A673 (cell line): ENCODE results near the gene GDPD3. TPM values are rescaled to one million over a fixed set of nuclear protein-coding genes. Genes with fewer than 3 reads are reported as not detected.
A peak's percentile ranks its signal among the peaks of the same experiment; 100 is the strongest.

Experiments
- Bru-seq: library from RNA; stranded (reverse); fragments of 400-500 nt; gene quantifications from one replicate; lab custom pipeline; 2021; lab: Mats Ljungman, UMichigan
- BruChase-seq, 2 experiments: library from RNA; stranded (reverse); fragments of 400-500 nt; gene quantifications; one replicate each; lab custom pipeline; 2021; lab: Mats Ljungman, UMichigan
- BruUV-seq: library from RNA; stranded (reverse); fragments of 400-500 nt; replicated peaks from 2 replicates; lab custom pipeline; 2021; lab: Mats Ljungman, UMichigan
- CTCF ChIA-PET: fragments of 300-600 bp; sonication (Branson Sonifier 250); formaldehyde crosslinking; loops from one replicate; lab custom pipeline; 2022; ENCODE audit warnings: antibody characterized with exemption; lab: Charles Lee
- POLR2A ChIA-PET: fragments of 300-600 bp; sonication (Branson Sonifier 250); formaldehyde crosslinking; loops from one replicate; lab custom pipeline; 2022; ENCODE audit warnings: antibody characterized with exemption; ENCODE audit not compliant: low non-redundant PET; lab: Charles Lee
- DNase-seq: peaks from one replicate; pipeline ENCODE4 v3.0.0-alpha.2; 2015; ENCODE audit warnings: low spot score
- H3K27ac ChIP-seq: fragments of 200-600 bp; sonication (generic); 2 replicates; pipeline ENCODE4 v1.5.1; 2016; ENCODE audit warnings: mixed run types, low read depth, mild to moderate bottlenecking, mixed read lengths, antibody characterized with exemption, low read length; ENCODE audit not compliant: poor library complexity, severe bottlenecking
- H3K27me3 ChIP-seq: fragments of 200-600 bp; sonication (generic); replicated peaks from 2 replicates; pipeline ENCODE4 v1.6.1; 2017; ENCODE audit warnings: mixed run types, low read depth, mild to moderate bottlenecking, mixed read lengths, antibody characterized with exemption, low read length; ENCODE audit not compliant: insufficient read depth, poor library complexity
- H3K36me3 ChIP-seq: fragments of 200-600 bp; sonication (generic); 2 replicates; pipeline ENCODE4 v1.6.1; 2016; ENCODE audit warnings: mixed run types, mild to moderate bottlenecking, mixed read lengths, antibody characterized with exemption, low read length; ENCODE audit not compliant: insufficient read depth, poor library complexity, severe bottlenecking
- H3K4me1 ChIP-seq: fragments of 200-600 bp; sonication (generic); 2 replicates; pipeline ENCODE4 v1.6.1; 2017; ENCODE audit warnings: mixed run types, mild to moderate bottlenecking, mixed read lengths, antibody characterized with exemption, low read length; ENCODE audit not compliant: insufficient read depth, poor library complexity, severe bottlenecking
- H3K4me3 ChIP-seq: fragments of 200-600 bp; sonication (generic); 2 replicates; pipeline ENCODE4 v1.5.1; 2016; ENCODE audit warnings: low read depth, mixed run types, mild to moderate bottlenecking, mixed read lengths, low read length; ENCODE audit not compliant: poor library complexity, severe bottlenecking
- H3K9me3 ChIP-seq: fragments of 200-600 bp; sonication (generic); 2 replicates; pipeline ENCODE4 v1.6.1; 2016; ENCODE audit warnings: mixed run types, low read depth, mild to moderate bottlenecking, mixed read lengths, antibody characterized with exemption, low read length; ENCODE audit not compliant: poor library complexity, severe bottlenecking
- EZH2 ChIP-seq: fragments of 200-600 bp; sonication (generic); IDR thresholded peaks from 2 replicates; pipeline ENCODE4 v1.6.1; 2017; ENCODE audit warnings: borderline replicate concordance, low read depth, mild to moderate bottlenecking, mixed read lengths, antibody characterized with exemption, low read length; ENCODE audit not compliant: poor library complexity, severe bottlenecking
- intact Hi-C: fragments of 100-400 bp; cut with micrococcal nuclease; formaldehyde crosslinking; loops from one replicate; pipeline ENCODE4 v1.10.0; 2022; ENCODE audit not compliant: unreplicated experiment
- long read RNA-seq: library from polyadenylated mRNA; stranded (forward); transcript quantifications from one replicate; pipeline ENCODE4 v2.0.0, GENCODE V29; 2022
- total RNA-seq: library from RNA; stranded (reverse); gene quantifications from 2 replicates; pipeline ENCODE4 v1.2.3, GENCODE V29; 2021
- TF ChIP-seq, protein P1 (sequence below): fragments of 300-800, 200-600 bp; sonication (generic); conservative IDR thresholded peaks from 2 replicates; pipeline ENCODE4 v1.5.1; 2017; ENCODE audit warnings: low read depth, mild to moderate bottlenecking, antibody characterized with exemption, low read length, moderate library complexity, mixed read lengths

Gene GDPD3, protein sequence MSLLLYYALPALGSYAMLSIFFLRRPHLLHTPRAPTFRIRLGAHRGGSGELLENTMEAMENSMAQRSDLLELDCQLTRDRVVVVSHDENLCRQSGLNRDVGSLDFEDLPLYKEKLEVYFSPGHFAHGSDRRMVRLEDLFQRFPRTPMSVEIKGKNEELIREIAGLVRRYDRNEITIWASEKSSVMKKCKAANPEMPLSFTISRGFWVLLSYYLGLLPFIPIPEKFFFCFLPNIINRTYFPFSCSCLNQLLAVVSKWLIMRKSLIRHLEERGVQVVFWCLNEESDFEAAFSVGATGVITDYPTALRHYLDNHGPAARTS
- total RNA-seq, result 2.5 and 4.4 TPM in 2 replicates
- Bru-seq, nascent RNA, result percentile 34 among the genes with signal in this experiment
- percentile 38 among the genes with signal in this experiment for BruChase-seq, experiment 1, labeled RNA remaining after a 2-hour chase
- BruChase-seq, experiment 2, labeled RNA remaining after a 6-hour chase, result percentile 39 among the genes with signal in this experiment
- long read RNA-seq, partial matches to known transcripts, result 0 of 7 reads
- long read RNA-seq, other reads (novel, unspliced or antisense), result 6 of 7 reads

DNA sequence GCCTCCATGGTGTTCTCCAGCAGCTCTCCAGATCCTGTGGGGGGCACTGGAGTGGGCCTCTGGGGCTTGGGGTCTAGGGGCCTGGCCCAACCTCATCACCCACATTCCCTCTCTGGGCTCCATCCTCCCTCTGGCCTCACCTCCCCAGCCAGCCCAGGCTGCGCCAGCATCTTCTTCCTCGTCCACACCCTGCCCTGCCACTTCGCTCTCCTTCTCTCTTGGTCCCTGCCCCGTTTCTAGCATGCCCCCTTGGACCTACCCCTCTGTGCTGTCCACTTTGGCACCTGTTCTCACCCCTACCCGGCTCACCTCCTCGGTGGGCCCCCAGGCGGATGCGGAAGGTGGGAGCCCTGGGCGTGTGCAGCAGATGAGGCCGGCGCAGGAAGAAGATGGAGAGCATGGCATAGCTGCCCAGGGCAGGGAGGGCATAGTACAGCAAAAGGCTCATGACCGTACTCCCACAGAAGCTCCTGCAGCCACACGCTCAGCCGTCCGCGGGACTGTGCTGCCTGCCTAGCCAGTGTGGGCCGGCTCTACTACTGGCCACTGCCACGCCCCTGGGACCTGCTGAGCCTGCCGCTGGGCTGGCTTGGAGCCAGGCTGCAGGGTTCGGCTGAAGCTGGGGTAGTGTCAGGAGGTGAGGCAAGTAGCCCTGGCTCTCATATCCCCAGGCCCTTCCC lies at the start of gene GDPD3:
Gene GDPD3 (minus strand): TSS at position 507 of the 680 bp plus-strand sequence. CDS start 59 bp downstream, at position 448.
- no peak within 1 kb of the TSS for H3K4me3 ChIP-seq
- H3K9me3 ChIP-seq, result no peaks in the 10 kb centered on the region
- no peak for DNase-seq
- no peak within 1 kb of the TSS for H3K27ac ChIP-seq
- intact Hi-C loops, result loop anchor here (5.0 kb wide), 1 partner anchor 514 kb away; no protein-coding TSS in a partner anchor
- H3K36me3 ChIP-seq, result peaks cover 12% of the 10 kb centered on the region
- POLR2A ChIA-PET, result no interaction called here
- CTCF ChIA-PET, result interaction anchor here (0.6 to 1.1 kb wide), 3 partner anchors 10 to 296 kb away, joined by 3 to 5 read pairs (median 4); no protein-coding TSS in a partner anchor
- no peak for TF ChIP-seq EZH2
- TF ChIP-seq, protein P1, sequence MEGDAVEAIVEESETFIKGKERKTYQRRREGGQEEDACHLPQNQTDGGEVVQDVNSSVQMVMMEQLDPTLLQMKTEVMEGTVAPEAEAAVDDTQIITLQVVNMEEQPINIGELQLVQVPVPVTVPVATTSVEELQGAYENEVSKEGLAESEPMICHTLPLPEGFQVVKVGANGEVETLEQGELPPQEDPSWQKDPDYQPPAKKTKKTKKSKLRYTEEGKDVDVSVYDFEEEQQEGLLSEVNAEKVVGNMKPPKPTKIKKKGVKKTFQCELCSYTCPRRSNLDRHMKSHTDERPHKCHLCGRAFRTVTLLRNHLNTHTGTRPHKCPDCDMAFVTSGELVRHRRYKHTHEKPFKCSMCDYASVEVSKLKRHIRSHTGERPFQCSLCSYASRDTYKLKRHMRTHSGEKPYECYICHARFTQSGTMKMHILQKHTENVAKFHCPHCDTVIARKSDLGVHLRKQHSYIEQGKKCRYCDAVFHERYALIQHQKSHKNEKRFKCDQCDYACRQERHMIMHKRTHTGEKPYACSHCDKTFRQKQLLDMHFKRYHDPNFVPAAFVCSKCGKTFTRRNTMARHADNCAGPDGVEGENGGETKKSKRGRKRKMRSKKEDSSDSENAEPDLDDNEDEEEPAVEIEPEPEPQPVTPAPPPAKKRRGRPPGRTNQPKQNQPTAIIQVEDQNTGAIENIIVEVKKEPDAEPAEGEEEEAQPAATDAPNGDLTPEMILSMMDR, result no peak
- BruUV-seq, result no TSS peak
- no peaks in the 10 kb centered on the region for H3K4me1 ChIP-seq
- no peaks in the 10 kb centered on the region for H3K27me3 ChIP-seq

DNA sequence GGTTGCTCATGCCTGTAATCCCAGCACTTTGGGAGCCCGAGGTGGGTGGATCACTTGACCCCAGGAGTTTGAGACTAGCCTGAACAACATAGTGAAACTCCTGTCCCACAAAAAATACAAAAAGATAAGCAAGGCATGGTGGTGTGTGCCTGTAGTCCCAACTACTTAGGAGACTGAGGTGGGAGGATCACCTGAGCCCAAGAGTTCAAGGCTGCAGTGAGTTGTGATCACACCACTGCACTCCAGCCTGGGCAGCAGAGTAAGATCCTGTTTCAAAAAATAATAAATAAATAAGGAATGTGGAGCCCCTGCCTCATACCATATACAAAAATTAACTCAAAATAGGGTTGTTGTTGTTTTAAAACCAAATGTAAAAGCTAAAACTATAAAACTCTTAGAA lies 43.9 kb upstream of the GDPD3 start:
- H3K4me3 ChIP-seq, result no peak overlapping the region
- no TSS peak for BruUV-seq
- TF ChIP-seq, protein P1, result no peak
- no peak for TF ChIP-seq EZH2
- H3K9me3 ChIP-seq, result peaks cover 4% of the 10 kb centered on the region
- ChIA-PET POLR2A (no interaction called here), CTCF (no interaction called here)
- intact Hi-C loops, result no loop called here
- no peak for DNase-seq
- H3K27ac ChIP-seq, result no peak overlapping the region
- no peaks in the 10 kb centered on the region for H3K4me1 ChIP-seq
- no peaks in the 10 kb centered on the region for H3K36me3 ChIP-seq
- no peaks in the 10 kb centered on the region for H3K27me3 ChIP-seq

DNA sequence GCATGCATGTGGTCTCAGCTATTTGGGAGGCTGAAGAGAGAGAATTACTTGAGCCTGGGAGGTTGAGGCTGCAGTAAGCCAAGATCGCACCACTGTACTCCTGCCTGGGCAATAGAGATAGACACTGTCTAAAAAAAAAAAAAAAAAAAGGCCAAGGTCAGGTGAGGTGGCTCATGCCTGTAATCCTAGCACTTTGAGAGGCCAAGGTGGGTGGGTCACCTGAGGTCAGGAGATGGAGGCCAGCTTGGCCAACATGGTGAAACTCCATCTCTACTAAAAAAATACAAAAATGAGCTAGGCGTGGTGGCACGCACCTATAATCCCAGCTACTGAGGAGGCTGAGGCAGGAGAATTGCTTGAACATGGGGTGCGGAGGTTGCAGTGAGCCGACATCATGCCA lies 41.9 kb upstream of the GDPD3 start:
- ChIA-PET POLR2A (no interaction called here), CTCF (no interaction called here)
- TF ChIP-seq, protein P1, result no peak
- TF ChIP-seq EZH2, result no peak
- no peak overlapping the region for H3K27ac ChIP-seq
- no peak overlapping the region for H3K4me3 ChIP-seq
- no peaks in the 10 kb centered on the region for H3K4me1 ChIP-seq
- intact Hi-C loops, result no loop called here
- DNase-seq, result no peak
- H3K9me3 ChIP-seq, result peaks cover 4% of the 10 kb centered on the region
- no peaks in the 10 kb centered on the region for H3K36me3 ChIP-seq
- no peaks in the 10 kb centered on the region for H3K27me3 ChIP-seq
- no TSS peak for BruUV-seq
